Stimulated activated effector memory CD8-positive, alpha-beta T cell treated with anti-CD3 and anti-CD28 coated beads, Interleukin-12 subunit alpha, Interleukin-12 subunit beta, amount 100 ng/mL, for 72 hours (primary cell): ENCODE data around the gene CPNE5.
"Not testable (repeated sequence)": the region's sequence is repeated elsewhere in the genome, so short reads cannot be mapped to it uniquely, and the experiment has no call there.

Experiments
- ATAC-seq: fragments of 150-1000 bp; cut with Tn5 transposase; 2 replicates; pipeline ENCODE4 v1.10.0; 2021
- DNase-seq, 2 donors: peaks; one replicate each; pipeline ENCODE4 v3.0.0; 2021 to 2022; ENCODE audit warnings: low spot score in 2 of 2
- H3K27ac Mint-ChIP-seq: one replicate; pipeline ENCODE4 v1.8.0; 2022; ENCODE audit warnings: mild to moderate bottlenecking, mixed read lengths
- H3K36me3 Mint-ChIP-seq: one replicate; pipeline ENCODE4 v1.8.0; 2022; ENCODE audit warnings: mild to moderate bottlenecking, mixed read lengths
- H3K4me1 Mint-ChIP-seq: one replicate; pipeline ENCODE4 v1.8.0; 2022; ENCODE audit warnings: mixed read lengths
- H3K4me3 Mint-ChIP-seq: one replicate; pipeline ENCODE4 v1.8.0; 2022; ENCODE audit warnings: mild to moderate bottlenecking, mixed read lengths
- H3K9me3 Mint-ChIP-seq: one replicate; pipeline ENCODE4 v1.8.0; 2022; ENCODE audit warnings: mixed read lengths

Gene CPNE5

DNA sequence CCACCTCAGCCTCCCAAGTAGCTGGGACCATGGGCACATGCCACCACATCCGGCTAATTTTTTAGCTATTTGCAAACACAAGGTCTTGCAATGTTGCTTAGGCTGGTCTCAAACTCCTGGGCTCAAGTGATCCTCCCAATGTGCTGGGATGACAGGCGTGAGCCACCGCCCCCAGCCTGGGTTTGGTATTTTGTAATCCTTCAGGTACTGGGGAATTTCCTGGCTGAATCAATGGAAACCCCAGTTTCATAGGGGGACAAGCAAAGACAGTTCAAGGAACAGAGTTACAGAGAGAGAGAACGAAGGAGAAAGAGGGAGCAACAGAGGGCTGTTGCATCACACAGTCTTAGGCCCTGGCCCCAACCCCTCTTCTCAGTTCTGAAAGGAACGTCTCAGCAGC lies 105.9 kb downstream of the CPNE5 start:
- Mint-ChIP-seq H3K27ac (no peak overlapping the region), H3K9me3 (no peaks in the 10 kb centered on the region), H3K4me1 (peaks cover 23% of the 10 kb centered on the region), H3K4me3 (no peak overlapping the region), H3K36me3 (no peaks in the 10 kb centered on the region)
- ATAC-seq (no peak), DNase-seq (no peak)

DNA sequence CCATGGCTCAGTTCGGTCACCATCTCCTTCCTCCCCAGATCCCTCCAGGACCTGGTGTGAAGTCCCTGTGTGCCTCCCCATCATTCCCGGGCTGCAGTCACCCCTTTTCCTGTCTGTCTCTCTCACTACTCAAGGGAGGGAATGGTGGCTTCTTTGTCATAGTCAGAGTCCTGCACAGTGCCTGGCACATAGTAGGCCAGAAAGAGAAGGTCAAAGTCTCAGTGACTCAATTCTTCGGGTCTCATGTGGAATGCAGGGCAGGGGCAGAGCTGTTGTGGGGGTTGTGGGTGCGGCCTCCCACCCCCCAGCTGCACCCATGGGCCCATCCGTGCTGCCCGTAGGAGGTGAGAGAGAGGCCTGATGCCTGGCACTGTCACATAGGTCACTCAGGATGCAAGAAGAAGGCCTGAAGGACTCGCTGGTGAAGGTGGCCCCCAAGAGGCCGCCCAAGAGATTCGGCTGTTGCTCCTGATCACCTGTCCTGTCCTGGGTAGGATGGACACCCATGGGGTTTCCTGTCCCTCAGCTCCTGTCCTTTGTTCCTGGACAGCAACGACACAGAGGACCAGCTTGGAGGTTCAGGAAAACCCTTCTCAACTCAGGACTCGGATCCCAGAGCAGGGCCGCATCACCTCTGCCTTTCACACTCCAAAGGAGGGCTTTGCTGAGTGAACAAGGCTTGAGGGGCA lies 107.5 kb downstream of the CPNE5 start:
- Mint-ChIP-seq H3K4me1 (peaks cover 33% of the 10 kb centered on the region), H3K36me3 (peaks cover 1% of the 10 kb centered on the region), H3K9me3 (no peaks in the 10 kb centered on the region), H3K4me3 (no peak overlapping the region), H3K27ac (no peak overlapping the region)
- ATAC-seq (no peak), DNase-seq (no peak)

DNA sequence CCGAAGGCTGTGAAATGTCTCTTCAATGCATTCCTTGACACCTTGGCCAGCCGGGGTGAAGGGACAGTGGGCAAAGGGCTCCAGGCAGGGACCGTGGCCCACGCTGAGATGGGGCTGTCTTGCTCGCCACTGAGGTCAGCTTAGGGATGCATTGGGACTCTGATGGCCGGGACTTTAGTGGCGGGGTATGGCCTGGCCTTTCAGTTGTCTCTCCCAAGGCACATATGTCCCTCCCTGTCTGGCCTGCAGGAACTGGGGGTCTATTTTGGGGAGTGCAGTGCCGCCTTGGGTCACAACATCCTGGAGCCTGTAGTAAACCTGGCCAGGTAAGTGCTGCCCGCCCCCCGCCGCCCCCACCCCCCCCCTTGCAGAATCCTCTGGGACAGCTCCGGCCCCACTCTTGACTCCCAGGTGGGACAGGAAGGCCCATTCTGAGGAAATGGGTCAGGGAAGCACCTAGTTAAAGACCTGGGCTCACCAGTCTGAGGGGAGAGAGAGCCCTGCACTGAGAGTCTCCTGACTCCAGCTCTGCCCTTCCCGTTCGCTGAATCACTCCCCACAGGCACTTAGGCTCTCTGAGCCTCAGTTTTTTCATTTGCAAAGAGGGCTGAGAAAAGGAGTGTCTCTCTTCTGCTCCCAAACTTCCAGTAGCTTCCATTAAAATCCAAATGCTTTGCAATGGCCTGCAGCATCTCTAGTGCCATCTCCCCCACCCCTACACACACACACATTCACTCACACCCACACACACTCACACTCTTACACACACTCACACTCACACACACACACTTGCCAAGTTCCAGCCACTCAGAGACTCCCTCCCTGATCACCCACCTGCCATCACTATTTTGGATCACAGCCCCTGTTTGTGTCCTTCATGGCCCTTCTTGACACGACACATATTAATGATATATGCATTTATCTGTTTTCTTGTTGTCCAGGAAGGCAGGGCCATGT lies 108.5 kb downstream of the CPNE5 start:
- ATAC-seq (no peak), DNase-seq (no peak)
- Mint-ChIP-seq H3K4me1 (peaks cover 33% of the 10 kb centered on the region), H3K36me3 (peaks cover 5% of the 10 kb centered on the region), H3K27ac (no peak overlapping the region), H3K4me3 (no peak overlapping the region), H3K9me3 (no peaks in the 10 kb centered on the region)

DNA sequence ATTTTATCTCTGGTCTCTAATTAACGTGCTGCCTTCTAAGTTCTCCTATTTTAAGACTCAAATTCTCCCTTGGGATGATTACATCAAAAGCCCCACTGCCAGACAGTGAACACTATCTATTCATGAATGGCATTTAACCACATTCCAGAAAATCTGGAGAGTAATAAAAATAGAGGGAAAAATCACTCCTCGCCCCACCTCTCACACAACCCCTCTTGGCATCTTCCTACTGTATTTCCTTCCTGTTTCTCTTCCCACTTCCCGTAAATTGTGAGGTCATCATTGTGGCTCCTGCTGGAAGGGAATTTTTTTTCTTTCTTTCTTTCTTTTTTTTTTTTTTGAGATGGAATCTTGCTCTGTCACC lies 110.1 kb downstream of the CPNE5 start:
- Mint-ChIP-seq H3K36me3 (peaks cover 5% of the 10 kb centered on the region), H3K4me1 (peaks cover 22% of the 10 kb centered on the region), H3K27ac (peak overlapping the region; percentile 68), H3K4me3 (no peak overlapping the region), H3K9me3 (no peaks in the 10 kb centered on the region)
- DNase-seq (no peak), ATAC-seq (no peak)

DNA sequence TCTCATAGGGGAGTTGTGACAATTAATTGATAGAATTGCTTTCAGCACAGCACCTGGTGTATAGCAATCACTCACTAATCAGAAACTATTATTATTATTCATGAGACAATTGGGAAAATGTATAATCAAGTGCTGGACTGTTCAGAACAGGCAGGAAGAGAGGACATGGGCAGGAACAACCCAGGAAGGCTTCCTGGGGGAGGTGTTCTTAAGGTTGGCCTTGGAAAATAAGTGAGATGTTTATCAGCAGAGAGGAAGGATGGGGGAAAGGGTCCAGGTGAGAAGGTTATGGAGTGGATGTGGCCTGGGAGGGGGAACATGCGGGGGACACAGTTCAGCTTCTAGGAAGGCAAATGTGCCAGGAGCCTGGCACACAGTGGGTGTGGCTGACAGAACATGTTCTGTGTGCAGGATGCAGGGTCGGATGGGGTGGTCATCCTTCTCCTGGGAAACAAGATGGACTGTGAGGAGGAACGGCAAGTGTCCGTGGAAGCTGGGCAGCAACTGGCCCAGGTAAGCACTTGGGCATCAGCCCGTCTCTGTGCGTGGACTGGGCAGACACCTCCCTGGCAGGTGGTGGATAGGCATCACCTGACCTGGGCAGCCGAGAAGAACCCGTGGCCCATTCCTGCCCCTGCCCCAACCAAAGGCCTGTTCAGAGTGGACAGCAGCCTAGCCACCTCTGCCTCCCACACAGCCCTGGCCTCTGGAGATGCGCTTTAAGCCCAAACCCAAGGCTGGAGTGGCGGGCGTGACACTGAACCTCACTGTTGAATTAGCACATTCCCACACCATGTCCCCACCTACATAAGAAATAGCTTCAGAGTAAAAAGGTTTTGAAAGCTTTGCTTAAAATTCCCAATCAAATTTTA lies 110.7 kb downstream of the CPNE5 start:
- ATAC-seq (no peak), DNase-seq (no peak)
- Mint-ChIP-seq H3K4me3 (no peak overlapping the region), H3K4me1 (peaks cover 19% of the 10 kb centered on the region), H3K27ac (peak overlapping the region; percentile 68), H3K36me3 (peaks cover 5% of the 10 kb centered on the region), H3K9me3 (no peaks in the 10 kb centered on the region)

DNA sequence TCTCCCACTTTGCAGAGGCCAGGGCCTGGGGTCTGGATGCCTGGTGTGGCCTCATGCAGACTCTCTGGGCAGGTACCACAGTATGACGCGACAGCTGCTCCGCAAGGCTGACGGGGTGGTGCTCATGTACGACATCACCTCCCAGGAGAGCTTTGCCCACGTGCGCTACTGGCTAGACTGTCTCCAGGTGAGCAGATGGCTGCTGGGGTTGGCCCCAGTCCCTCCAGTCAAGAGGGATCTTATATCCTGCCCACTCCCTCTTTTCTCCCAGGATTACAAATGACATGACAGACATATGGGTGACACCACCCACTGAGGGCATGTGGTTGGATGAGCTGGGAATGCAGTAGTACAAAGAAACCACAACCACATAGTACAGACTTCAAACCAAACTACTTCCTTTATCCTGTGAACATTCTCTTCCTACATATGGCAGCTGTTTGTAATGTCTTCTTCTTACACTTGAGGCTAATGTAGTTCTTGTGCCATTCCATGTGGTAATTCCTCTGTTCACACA lies 111.7 kb downstream of the CPNE5 start:
- no peak for DNase-seq
- peak; percentile 2 for ATAC-seq
- no peak overlapping the region for H3K4me3 Mint-ChIP-seq
- H3K27ac Mint-ChIP-seq: peak overlapping the region; percentile 68
- peaks cover 19% of the 10 kb centered on the region for H3K4me1 Mint-ChIP-seq
- peaks cover 5% of the 10 kb centered on the region for H3K36me3 Mint-ChIP-seq
- H3K9me3 Mint-ChIP-seq: no peaks in the 10 kb centered on the region

DNA sequence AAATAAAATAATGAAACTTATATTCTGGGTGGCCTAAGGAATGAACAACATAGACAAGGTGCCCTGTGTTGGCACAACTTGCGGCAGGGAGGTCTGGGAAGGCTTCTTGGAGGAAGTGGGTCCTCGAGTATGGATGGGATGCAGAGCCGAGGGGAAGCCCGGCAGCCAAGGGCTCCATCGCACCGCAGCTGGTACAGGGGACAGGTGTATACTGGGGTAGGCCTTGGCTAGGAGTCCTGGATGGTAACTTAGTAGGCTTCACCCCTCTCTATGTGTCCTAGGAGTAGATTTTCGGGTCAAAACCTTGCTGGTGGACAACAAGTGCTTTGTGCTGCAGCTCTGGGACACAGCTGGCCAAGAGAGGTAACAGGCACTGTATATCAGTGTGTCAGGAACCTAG lies 113.7 kb downstream of the CPNE5 start:
- H3K27ac Mint-ChIP-seq: peak overlapping the region; percentile 68
- peaks cover 5% of the 10 kb centered on the region for H3K36me3 Mint-ChIP-seq
- no peaks in the 10 kb centered on the region for H3K9me3 Mint-ChIP-seq
- H3K4me3 Mint-ChIP-seq: no peak overlapping the region
- H3K4me1 Mint-ChIP-seq: peaks cover 12% of the 10 kb centered on the region
- ATAC-seq: no peak
- no peak for DNase-seq

DNA sequence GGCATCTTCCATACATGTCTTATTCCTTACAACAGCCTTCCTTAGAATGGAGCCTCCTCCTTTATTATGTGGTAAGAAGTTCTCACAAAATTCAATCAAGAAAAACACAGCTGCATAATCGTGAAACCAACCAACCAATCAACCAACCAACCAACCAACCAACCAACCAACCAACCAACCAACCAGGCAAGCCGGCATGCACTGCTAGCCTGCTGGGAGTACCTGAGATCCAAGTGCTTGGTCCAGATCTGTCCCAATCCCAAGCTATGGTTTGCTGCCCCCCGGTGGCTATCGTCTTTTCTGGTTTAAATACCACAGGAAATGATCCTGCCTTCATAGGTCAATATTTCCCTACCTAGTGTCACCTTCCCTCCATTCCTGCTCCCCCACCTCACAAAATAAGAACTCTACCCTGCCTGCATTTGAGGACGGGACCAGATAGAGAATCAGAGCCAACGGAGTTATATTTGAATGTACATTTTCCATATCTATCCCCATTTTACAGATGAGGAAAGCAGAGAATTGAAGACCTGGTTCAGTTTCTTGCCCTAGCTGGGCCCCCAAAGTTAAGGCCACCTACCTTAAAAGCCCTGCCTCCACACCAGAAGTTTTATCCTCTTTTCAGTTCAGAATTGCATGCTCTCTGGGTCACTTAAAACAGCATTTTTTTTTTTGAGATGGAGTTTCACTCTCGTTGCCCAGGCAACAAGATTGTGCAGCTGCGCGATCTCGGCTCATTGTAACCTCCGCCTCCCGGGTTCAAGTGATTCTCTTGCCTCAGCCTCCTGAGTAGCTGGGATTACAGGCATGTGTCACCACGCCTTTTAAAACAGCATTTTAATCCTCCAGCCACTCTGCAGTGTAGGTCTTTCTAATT lies 114.5 kb downstream of the CPNE5 start:
- peak in 1 of 2 donors; percentile 70 for DNase-seq
- peaks cover 5% of the 10 kb centered on the region for H3K36me3 Mint-ChIP-seq
- H3K4me3 Mint-ChIP-seq: no peak overlapping the region
- no peak for ATAC-seq
- H3K9me3 Mint-ChIP-seq: no peaks in the 10 kb centered on the region
- peak overlapping the region; percentile 18 for H3K27ac Mint-ChIP-seq
- H3K4me1 Mint-ChIP-seq: peaks cover 12% of the 10 kb centered on the region

DNA sequence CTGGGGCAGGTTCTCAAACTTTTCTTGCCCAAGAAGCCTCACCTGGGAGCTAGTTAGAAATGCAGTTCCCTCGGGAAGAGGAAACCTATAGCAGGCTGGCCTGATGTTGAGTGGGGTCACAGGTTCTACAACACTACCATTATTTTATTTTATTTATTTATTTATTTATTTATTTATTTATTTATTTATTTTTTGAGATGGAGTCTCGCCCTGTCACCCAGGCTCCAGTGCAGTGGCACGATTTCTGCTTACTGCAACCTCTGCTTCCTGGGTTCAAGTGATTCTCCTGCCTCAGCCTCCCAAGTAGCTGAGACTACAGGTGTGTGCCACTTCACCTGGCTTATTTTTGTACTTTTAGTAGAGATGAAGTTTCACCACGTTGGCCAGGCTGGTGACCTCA lies 115.3 kb downstream of the CPNE5 start:
- not testable (repeated sequence) for ATAC-seq, H3K27ac Mint-ChIP-seq, H3K36me3 Mint-ChIP-seq, H3K4me3 Mint-ChIP-seq, DNase-seq, H3K9me3 Mint-ChIP-seq
- H3K4me1 Mint-ChIP-seq: peaks cover 12% of the 10 kb centered on the region

DNA sequence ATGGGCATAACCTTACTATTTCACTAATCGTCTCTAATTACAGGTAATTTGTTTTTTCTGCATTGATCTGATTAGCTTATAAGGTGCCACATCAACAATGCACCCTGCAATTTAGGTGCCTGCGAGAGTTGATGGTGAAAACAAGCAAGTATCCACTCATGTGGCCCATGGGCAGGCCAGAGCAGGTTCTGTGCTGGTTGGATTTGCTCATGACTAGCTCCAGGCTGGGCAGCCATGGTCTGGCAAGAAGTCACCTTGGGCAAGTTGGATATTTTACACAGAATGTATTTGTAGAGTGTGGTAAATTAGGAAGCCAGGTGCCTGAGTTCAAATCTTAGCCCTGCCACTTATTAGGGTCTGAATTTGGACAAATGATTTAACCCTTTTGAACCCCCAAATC lies 116.4 kb downstream of the CPNE5 start:
- DNase-seq: no peak
- Mint-ChIP-seq H3K4me1 (peaks cover 5% of the 10 kb centered on the region), H3K27ac (no peak overlapping the region), H3K36me3 (peaks cover 5% of the 10 kb centered on the region), H3K9me3 (no peaks in the 10 kb centered on the region), H3K4me3 (no peak overlapping the region)
- ATAC-seq: no peak

DNA sequence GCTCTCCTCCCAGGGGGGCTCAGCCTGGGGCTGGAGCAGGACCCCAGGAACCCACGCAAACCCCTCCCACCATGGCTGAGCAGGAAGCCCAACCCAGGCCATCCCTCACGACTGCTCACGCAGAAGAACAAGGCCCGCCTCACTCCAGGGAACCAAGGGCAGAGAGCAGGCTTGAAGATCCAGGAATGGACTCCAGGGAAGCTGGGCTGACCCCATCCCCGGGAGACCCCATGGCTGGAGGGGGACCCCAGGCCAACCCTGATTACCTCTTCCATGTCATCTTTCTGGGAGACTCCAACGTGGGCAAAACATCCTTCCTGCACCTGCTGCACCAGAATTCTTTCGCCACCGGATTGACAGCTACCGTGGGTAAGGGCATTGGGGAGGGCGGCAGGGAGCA lies 116.9 kb downstream of the CPNE5 start:
- H3K9me3 Mint-ChIP-seq: no peaks in the 10 kb centered on the region
- DNase-seq: no peak
- no peak overlapping the region for H3K4me3 Mint-ChIP-seq
- H3K4me1 Mint-ChIP-seq: peaks cover under 1% of the 10 kb centered on the region
- peaks cover 5% of the 10 kb centered on the region for H3K36me3 Mint-ChIP-seq
- no peak overlapping the region for H3K27ac Mint-ChIP-seq
- ATAC-seq: no peak

DNA sequence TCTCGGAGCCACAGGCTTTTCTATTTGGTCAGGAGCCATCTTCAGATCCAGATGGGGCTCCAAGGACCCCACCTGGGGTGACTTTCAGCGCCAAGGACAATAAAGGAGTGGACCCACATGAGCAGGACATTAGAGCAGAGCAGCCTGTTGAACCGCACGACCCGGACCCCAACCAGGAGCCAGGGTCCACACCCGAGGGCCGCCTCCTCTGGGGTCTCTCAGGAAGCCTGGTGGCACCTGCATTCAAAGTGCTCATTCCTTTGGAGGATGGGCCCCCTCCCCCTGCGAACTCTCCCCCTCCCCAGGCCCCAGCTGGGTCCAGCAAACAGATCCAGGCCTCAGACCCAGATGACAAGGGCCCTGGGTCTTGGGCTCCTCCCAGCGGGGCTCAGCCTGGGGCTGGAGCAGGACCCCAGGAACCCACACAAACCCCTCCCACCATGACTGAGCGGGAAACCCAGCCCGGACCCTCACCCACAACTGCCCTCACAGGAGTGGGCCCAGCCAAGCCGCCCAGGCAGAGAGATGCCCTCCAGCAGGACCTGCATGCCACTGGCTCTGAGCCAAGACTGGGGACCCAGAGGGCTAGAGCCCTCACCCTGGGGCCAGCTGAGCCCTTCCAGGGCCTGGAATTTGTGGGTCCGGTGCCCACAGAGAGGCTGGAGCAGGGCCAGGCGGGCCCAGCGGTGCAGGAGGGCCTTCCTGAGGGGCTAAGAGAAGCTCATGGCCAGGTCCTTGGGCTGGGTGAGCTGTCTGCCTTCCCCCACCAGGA lies 117.7 kb downstream of the CPNE5 start:
- Mint-ChIP-seq H3K4me1 (no peaks in the 10 kb centered on the region), H3K36me3 (peaks cover 2% of the 10 kb centered on the region), H3K27ac (peak overlapping the region; percentile 7), H3K9me3 (no peaks in the 10 kb centered on the region), H3K4me3 (no peak overlapping the region)
- no peak for ATAC-seq
- no peak for DNase-seq

DNA sequence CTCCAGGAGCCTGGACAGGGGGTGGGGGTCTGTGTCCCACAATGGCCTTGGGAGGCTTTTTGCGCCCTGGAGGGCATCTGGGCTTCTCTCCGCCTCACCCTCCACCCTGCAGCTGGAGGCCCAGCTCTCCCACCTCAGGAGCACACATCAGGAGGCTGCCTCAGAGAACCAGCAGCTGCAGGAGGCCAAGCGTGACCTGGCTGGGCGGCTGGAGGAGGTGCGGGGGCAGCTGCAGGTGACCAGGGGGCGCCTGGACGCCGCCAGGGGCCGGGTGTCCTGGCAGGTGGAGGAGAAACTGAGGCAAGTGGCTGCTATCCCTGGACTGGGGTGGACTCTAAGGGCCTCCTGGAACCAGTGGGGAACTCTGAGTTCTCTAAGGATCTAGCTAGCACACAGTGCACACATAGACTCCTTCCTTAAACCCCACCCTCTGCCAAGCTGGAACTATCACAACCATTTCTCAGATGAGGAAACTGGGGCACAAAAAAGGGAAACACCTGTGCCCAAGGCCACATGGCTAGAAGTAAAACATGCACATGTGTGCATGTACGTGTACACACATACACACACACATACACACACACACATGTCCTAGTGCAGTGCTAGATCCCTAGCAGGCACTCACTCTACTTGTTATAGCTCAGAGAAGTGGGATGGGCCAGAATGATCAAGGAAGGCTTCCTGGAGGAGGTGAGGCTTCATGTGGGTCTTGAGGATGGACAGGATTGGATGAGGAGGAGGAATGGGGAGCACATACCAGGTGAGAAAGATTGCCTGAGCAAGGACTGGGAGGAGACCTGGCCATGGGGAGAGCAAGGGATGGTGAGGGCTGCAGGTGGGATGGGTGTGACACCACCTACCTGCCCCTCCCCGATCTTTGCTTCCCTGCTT lies 118.7 kb downstream of the CPNE5 start:
- no peak overlapping the region for H3K4me3 Mint-ChIP-seq
- H3K27ac Mint-ChIP-seq: peak overlapping the region; percentile 7

More for the DNA sequence above, 118.7 kb downstream of the CPNE5 start:
- Mint-ChIP-seq H3K4me1 (no peaks in the 10 kb centered on the region), H3K36me3 (no peaks in the 10 kb centered on the region), H3K9me3 (no peaks in the 10 kb centered on the region)
- ATAC-seq (no peak), DNase-seq (no peak)
